Neural progenitor cell (in vitro differentiated cells): Measurements from ENCODE around the gene SCN8A. TPM values are rescaled to one million over a fixed set of nuclear protein-coding genes. Genes with fewer than 3 reads are reported as not detected.

Source experiments
- DNase-seq: peaks from one replicate; pipeline ENCODE4 v3.0.0-alpha.2; 2016; ENCODE audit warnings: low spot score
- H2AFZ ChIP-seq: fragments of 200-600 bp; sonication (generic); replicated peaks from 2 replicates; pipeline ENCODE4 v1.6.1; 2016; ENCODE audit warnings: antibody characterized with exemption
- H3F3A ChIP-seq: fragments of 200-600 bp; sonication (generic); 2 replicates; pipeline ENCODE4 v1.6.1; 2016; ENCODE audit warnings: antibody characterized with exemption, low read depth
- H3K27ac ChIP-seq: fragments of 200-600 bp; sonication (generic); 2 replicates; pipeline ENCODE4 v1.5.1; 2016; ENCODE audit warnings: mild to moderate bottlenecking
- H3K27me3 ChIP-seq: fragments of 200-600 bp; sonication (generic); 2 replicates; pipeline ENCODE4 v1.6.1; 2016; ENCODE audit warnings: mild to moderate bottlenecking, moderate library complexity
- H3K36me3 ChIP-seq: fragments of 200-600 bp; sonication (generic); 2 replicates; pipeline ENCODE4 v1.5.1; 2016
- H3K4me1 ChIP-seq: fragments of 200-600 bp; sonication (generic); 2 replicates; pipeline ENCODE4 v1.6.1; 2016; ENCODE audit warnings: mixed run types
- H3K4me2 ChIP-seq: fragments of 200-600 bp; sonication (generic); 2 replicates; pipeline ENCODE4 v1.6.1; 2016
- H3K4me3 ChIP-seq: fragments of 200-600 bp; sonication (generic); 2 replicates; pipeline ENCODE4 v1.5.1; 2016
- H3K79me2 ChIP-seq: fragments of 200-600 bp; sonication (generic); 2 replicates; pipeline ENCODE4 v1.6.1; 2016; ENCODE audit warnings: low read depth
- H3K9ac ChIP-seq: fragments of 200-600 bp; sonication (generic); 2 replicates; pipeline ENCODE4 v1.6.1; 2016
- H3K9me3 ChIP-seq: fragments of 200-600 bp; sonication (generic); 2 replicates; pipeline ENCODE4 v1.5.1; 2016; ENCODE audit warnings: low read depth
- H4K20me1 ChIP-seq: fragments of 200-600 bp; sonication (generic); 2 replicates; pipeline ENCODE4 v1.6.1; 2016; ENCODE audit warnings: low read depth
- H3K27ac Mint-ChIP-seq: 3 replicates; pipeline ENCODE4 v1.8.0; 2021; ENCODE audit warnings: mixed read lengths
- H3K27me3 Mint-ChIP-seq: 2 replicates; pipeline ENCODE4 v1.8.0; 2022; ENCODE audit warnings: low read depth, mild to moderate bottlenecking, inconsistent platforms, moderate library complexity, mixed read lengths; ENCODE audit not compliant: insufficient read depth
- H3K36me3 Mint-ChIP-seq: 3 replicates; pipeline ENCODE4 v1.8.0; 2021; ENCODE audit warnings: mixed read lengths
- H3K4me1 Mint-ChIP-seq: 3 replicates; pipeline ENCODE4 v1.8.0; 2021; ENCODE audit warnings: mixed read lengths
- H3K4me3 Mint-ChIP-seq: 3 replicates; pipeline ENCODE4 v1.8.0; 2021; ENCODE audit warnings: mild to moderate bottlenecking, moderate library complexity, mixed read lengths
- H3K9me3 Mint-ChIP-seq: 3 replicates; pipeline ENCODE4 v1.8.0; 2020; ENCODE audit warnings: mixed read lengths
- CTCF ChIP-seq: fragments of 200-600 bp; sonication (generic); IDR thresholded peaks from 2 replicates; pipeline ENCODE4 v1.5.1; 2017; ENCODE audit warnings: antibody characterized with exemption, mild to moderate bottlenecking
- EZH2 ChIP-seq: fragments of 200-600 bp; sonication (generic); IDR thresholded peaks from 2 replicates; pipeline ENCODE4 v1.6.1; 2017; ENCODE audit warnings: antibody characterized with exemption, mild to moderate bottlenecking, moderate library complexity
- EZH2phosphoT487 ChIP-seq: fragments of 200-600 bp; sonication (generic); IDR thresholded peaks from 2 replicates; pipeline ENCODE4 v1.6.1; 2017; ENCODE audit warnings: antibody characterized with exemption
- total RNA-seq: library from RNA; depleted of rRNA; stranded (reverse); fragments of >200 nt; gene quantifications from 2 replicates; pipeline ENCODE4 v1.2.3, GENCODE V29; 2015; ENCODE audit warnings: low replicate concordance

The SCN8A gene
- total RNA-seq, 1 donor from 2014 or later, result 14.2 TPM

- TF ChIP-seq EZH2 (no peak), EZH2phosphoT487 (no peak), CTCF (no peak)
- Histone ChIP-seq H3K4me2 (no peak overlapping the region), H3F3A (no peaks in the 10 kb centered on the region), H3K36me3 (no peaks in the 10 kb centered on the region), H3K27ac (no peak overlapping the region), H4K20me1 (no peaks in the 10 kb centered on the region), H3K27me3 (no peaks in the 10 kb centered on the region), H3K9ac (no peak overlapping the region), H3K4me1 (no peaks in the 10 kb centered on the region), H2AFZ (no peak overlapping the region), H3K79me2 (no peaks in the 10 kb centered on the region), H3K9me3 (no peaks in the 10 kb centered on the region), H3K4me3 (no peak overlapping the region)
- DNase-seq, result peak; percentile 31
- Mint-ChIP-seq H3K9me3 (no peaks in the 10 kb centered on the region), H3K27me3 (peaks cover 4% of the 10 kb centered on the region), H3K4me3 (no peak overlapping the region), H3K4me1 (peaks cover 4% of the 10 kb centered on the region), H3K27ac (no peak overlapping the region), H3K36me3 (peaks cover 45% of the 10 kb centered on the region)
Measured at GRCh38 chr12:51752234-51752889, 161.3 kb downstream of the SCN8A start.

- Histone ChIP-seq H3K79me2 (no peaks in the 10 kb centered on the region), H3K9ac (no peak overlapping the region), H3K36me3 (no peaks in the 10 kb centered on the region), H4K20me1 (no peaks in the 10 kb centered on the region), H3K9me3 (no peaks in the 10 kb centered on the region), H3K27me3 (no peaks in the 10 kb centered on the region), H3F3A (no peaks in the 10 kb centered on the region), H3K27ac (no peak overlapping the region), H2AFZ (no peak overlapping the region), H3K4me2 (no peak overlapping the region), H3K4me1 (no peaks in the 10 kb centered on the region), H3K4me3 (no peak overlapping the region)
- Mint-ChIP-seq H3K4me3 (no peak overlapping the region), H3K9me3 (no peaks in the 10 kb centered on the region), H3K27ac (no peak overlapping the region), H3K36me3 (peaks cover 42% of the 10 kb centered on the region), H3K27me3 (peaks cover 4% of the 10 kb centered on the region), H3K4me1 (peaks cover 4% of the 10 kb centered on the region)
- TF ChIP-seq EZH2, result no peak
- no peak for TF ChIP-seq CTCF
- TF ChIP-seq EZH2phosphoT487, result no peak
- DNase-seq, result no peak
Measured at GRCh38 chr12:51753980-51754675, 163.1 kb downstream of the SCN8A start.

- Histone ChIP-seq H3K9ac (no peak overlapping the region), H3K4me1 (no peaks in the 10 kb centered on the region), H3F3A (no peaks in the 10 kb centered on the region), H3K27ac (no peak overlapping the region), H3K27me3 (no peaks in the 10 kb centered on the region), H3K36me3 (no peaks in the 10 kb centered on the region), H3K4me2 (no peak overlapping the region), H3K9me3 (no peaks in the 10 kb centered on the region), H3K79me2 (no peaks in the 10 kb centered on the region), H4K20me1 (no peaks in the 10 kb centered on the region), H3K4me3 (no peak overlapping the region), H2AFZ (no peak overlapping the region)
- H3K27ac Mint-ChIP-seq, result no peak overlapping the region
- H3K9me3 Mint-ChIP-seq, result no peaks in the 10 kb centered on the region
- no peak overlapping the region for H3K4me3 Mint-ChIP-seq
- H3K4me1 Mint-ChIP-seq, result no peaks in the 10 kb centered on the region
- H3K36me3 Mint-ChIP-seq, result peaks cover 38% of the 10 kb centered on the region
- H3K27me3 Mint-ChIP-seq, result peaks cover 4% of the 10 kb centered on the region
- DNase-seq, result no peak
- TF ChIP-seq CTCF (no peak), EZH2 (no peak), EZH2phosphoT487 (no peak)
Measured at GRCh38 chr12:51755251-51755650, 164.2 kb downstream of the SCN8A start.
